GM15510 (cell line): ENCODE data around the gene SOX5.

Source experiments
- POLR2A ChIP-seq: IDR thresholded peaks from 3 replicates; pipeline ENCODE4 v1.6.1; 2011; ENCODE audit warnings: borderline replicate concordance; ENCODE audit not compliant: insufficient read length; ENCODE audit errors: extremely low read depth

SOX5 gene

DNA sequence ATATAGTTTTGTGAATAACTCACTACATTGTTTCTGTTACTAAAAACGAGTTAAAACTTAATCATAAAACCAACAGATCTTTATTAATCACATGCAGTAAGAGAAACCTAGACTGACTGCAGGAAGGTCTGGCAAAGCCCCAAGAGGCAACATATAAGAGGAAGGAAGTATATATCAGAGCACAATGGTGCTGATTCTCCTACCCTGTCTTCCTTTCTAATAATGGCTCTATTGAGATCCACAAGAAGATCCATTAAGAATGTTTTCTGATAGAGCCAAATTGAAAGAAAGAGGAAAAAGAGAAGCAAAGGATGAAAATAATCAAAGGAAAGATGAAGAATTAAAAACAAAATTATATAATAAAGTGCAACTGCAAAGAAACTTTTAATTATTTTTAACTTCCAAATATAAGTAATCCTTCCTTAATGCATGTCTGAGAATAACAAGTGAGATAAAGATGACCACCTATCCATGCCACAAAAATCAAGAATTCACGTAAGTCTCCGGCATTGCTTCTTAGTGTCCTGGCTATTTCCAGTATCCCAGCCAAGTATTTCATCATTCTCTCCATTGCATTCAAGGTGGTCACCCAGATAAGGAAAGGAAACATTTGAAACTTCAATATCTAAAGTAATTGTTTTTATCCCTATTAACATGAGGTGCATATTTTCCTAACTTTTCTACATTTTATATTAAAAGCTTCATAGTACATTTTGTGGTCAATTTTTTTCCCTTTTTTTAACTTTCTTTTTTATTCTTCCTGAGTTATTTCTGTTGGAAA, 62.2 kb downstream of the SOX5 start:
- no peak for TF ChIP-seq POLR2A

DNA sequence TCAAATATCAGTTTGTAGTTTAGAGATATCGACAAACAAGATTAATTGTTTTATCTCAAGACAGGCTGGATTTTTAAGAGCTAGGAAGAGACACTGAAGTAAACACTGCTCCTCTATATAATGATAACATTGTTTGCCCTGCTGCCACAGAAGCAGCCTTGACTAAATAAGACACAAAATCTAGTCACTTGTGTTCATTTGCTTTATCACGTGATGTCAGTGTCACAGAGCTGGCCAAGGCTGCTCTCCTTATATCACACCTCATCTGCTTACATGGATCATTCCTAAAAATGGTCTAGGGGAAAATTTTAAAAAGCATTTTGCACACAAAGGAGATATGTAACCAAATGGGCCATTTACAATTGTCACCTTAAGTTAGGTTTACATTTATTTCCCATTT, 64.1 kb downstream of the SOX5 start:
- TF ChIP-seq POLR2A, result no peak

DNA sequence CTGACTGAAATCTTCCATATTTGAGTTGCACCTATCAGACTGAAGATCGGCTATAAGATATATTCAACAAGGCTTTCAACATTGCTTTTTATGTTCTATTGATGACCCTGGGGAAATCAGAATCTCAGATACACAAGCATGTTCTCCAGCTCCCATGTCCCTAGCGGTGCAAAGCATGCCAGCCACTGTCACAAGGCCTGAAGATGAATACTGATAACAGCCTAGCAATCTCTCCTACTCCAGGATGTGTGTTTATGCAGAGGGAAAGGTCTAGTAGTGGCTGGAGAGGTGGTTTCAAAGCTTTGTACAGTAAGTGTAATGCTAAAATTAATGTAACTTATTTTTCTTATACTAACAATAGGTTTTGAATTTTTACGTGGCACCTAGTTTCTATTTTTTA, 64.6 kb downstream of the SOX5 start:
- TF ChIP-seq POLR2A, result no peak

DNA sequence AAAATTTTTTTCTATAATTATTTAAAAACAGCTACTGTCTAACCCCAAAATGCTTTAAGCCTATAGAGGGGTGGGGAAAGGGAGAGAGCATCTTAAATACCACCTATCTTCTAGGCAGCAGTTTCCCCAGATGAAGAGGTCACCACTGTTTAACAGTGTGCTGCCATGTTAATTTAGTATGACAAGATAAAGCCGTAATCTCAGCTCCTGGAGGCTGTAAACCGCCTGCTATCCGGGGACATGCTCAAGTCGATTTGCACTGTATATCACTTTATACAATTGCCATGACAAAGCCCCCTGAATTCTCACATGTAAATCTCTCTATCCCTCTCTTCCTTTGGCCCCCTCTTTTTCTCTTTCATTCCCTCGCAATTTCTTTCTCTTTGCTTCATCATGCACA, 68.5 kb downstream of the SOX5 start:
- no peak for TF ChIP-seq POLR2A

DNA sequence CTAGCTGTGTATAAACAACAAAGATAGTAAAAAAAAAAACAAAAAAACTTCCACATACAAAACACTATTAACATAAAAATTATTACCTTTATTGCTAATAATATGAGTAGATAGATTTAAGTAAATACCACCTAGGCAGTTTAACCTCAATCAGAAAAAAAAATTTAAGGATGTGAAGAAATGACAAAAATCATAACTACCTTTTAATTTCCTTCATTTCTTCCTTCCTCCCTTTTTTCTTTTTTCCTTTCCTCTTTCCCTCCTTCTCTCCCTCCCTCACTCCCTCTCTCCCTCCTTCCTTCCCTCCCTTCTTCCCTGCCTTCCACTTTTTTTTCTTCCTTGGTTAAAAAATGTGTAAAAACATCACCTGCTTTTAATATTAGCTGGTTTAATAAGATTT, 81.7 kb downstream of the SOX5 start:
- no peak for TF ChIP-seq POLR2A

DNA sequence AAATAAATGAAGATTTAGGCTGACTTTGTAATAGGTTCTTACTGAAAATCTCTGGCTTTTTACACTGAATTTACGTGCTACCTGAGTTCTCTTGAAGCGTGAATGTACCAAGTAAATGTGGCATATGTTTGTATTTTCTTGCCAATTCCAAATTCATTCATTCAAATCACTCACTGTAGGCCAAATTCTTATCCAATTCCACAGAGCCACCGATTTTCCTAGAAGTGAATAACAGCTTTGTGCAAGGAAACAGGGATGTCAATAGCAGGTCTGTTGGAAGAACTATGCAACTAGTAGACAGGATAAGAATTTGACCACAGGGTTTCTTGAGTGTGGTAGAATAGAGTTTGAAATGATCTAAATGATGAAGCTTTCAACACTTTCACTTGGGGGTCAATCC, 86.8 kb downstream of the SOX5 start:
- no peak for TF ChIP-seq POLR2A

DNA sequence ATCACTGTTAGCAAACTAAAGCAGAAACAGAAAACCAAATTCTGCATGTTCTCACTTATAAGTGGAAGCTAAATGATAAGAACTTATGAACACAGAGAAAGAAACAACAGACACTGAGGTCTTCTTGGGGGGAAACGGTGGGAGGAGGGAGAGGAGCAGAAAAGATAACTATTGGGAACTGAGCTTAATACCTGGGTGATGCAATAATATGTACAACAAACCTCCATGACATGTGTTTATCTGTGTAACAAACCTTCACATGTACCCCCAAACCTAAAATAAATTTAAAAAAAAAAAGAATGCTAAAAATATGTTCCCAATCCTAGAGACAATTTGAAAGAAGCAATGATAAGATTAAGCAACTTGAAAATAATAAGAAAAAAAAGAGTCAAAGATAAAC, 89.5 kb downstream of the SOX5 start:
- no peak for TF ChIP-seq POLR2A

DNA sequence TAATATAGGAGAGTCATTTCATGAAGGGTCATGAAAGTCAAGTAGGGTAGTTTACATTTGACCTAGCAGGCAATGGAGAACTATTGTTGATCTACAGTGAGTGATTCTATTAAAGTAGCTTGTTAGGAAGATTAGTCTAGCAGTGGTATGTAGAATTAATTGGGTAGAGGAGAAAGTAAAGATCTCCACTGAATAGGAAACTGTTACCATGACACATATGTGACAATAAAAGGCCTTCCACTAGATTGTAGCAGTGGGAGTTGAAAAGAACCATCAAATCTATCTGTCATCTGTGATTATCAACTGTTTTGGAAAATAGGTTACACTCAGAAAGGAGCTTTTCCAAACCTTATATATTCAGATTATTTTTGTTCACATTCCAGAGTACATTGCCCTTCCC, 92.3 kb downstream of the SOX5 start:
- TF ChIP-seq POLR2A, result no peak

DNA sequence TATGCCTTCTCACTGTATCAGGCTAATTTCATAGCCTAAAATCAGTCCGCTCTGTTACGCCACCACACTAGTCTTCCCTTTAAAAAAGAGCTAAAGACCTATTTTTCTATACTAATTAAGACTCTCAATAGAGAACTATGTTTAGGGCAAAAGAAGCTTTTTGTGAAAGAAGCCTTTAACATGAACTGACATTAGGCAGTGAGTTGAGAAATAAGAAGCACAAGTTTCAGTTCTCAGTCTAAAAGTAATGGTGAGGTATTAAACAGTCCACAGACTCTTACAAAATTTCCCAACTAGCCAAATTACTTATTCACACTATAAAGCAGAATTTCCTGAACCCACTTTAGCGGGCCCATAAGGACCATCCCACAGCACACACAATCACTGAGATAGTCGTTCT, 93.7 kb downstream of the SOX5 start:
- TF ChIP-seq POLR2A, result no peak

DNA sequence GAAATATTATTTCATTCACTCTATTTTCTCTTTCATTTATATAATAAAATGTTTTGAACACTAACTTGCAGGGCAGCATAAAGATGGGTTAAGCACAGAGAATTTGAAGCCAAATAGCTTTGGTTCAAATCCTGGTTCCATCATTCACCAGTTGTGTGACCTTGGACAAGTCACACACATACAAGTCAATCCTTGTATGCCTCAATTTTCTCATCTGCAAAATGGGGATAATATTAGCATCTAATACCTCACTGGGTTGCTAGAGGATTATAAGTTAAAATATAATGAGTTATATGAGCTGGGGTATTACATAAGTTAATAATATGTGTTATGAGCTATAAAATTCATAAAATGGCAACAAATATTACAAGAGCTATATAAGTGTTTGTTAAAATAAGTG, 94.9 kb downstream of the SOX5 start:
- no peak for TF ChIP-seq POLR2A

DNA sequence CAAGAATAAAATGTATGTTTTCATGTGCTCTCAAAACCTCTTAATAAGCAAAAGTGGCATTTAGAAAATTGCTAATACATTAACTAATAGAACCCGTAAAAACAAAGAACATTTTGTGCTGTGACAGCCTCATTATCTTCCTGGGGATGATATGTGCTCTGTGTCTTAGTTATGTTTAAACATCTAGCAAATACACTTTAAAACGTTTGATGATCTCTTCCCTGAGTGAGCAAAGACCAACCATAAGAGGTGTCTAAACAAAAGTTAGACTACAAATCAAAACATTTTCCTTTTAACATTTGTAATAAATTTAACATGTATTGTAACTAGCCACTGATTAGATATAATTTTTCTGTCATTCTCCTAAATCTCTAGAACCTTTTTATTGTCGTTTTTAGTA, 95.8 kb downstream of the SOX5 start:
- no peak for TF ChIP-seq POLR2A

DNA sequence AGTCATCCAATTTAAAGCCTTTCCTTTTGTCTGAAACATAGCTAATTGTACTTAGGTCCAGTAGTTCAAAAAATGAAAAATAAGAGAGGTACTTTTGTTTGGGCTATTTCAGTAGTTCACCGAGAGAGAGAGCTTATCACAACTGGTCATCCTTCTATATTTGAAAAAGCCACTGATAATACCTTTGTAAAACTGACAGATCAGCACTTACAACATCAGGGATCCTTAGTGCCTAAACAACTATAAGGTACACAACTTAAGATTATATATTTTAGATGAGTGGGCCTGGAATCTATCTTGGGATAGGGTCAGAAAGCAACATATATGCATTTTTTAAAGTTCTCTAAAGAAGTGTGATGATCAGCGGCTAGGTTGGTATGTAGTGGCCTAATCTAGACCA, 97.9 kb downstream of the SOX5 start:
- no peak for TF ChIP-seq POLR2A

DNA sequence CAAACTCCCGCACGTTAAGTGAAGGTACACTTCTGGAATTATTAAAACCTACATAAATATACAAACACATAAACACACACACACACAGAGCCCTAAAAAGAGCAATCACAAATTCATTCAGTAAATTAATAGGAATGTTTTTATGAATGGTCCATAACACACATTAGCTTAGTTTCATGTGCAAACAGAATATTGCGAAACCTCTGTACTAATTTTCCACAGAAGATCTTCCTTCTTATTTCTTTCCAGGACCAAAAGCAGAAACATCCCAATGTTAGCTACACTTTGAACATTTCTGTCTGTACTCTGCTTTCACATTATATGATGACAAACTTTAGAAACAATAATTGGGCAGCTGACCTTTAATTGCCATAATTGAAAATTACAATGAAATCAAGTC, 101.6 kb downstream of the SOX5 start:
- no peak for TF ChIP-seq POLR2A

DNA sequence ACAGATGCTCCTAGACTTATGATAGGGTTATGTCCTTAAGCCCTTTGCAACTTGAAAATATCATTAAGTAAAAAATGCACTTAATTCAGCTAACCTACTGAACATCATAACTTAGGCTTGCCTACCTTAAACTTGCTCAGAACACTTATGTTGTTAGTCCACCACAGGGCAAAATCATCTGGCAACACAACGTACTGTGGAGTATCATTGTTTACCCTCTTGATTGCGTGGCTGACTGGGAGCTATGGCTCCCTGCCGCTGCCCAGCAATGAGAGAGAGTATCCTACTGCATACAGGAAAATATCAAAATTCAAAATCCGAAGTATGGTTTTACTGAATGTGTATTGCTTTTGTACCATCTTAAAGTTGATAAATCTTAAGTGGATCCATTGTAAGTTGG, 105.5 kb downstream of the SOX5 start:
- no peak for TF ChIP-seq POLR2A

DNA sequence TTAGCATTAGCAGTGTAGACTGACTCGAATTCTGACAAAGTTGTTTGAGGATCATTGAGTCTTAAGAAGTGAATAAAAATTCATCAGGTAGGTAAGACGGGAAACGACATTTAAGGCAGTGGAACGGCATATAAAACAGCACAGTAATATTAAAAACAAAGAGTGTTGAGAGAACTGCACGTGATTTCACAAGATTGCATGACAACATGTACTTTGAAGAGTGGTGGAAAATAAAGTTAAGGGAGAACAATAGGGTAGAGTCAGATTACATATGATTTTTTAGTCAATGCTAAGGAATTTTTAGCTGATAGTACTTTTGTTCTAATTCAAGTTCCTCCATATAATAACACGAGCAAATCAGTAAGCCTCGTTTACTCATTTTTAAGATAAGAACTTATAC, 115.4 kb downstream of the SOX5 start:
- no peak for TF ChIP-seq POLR2A

DNA sequence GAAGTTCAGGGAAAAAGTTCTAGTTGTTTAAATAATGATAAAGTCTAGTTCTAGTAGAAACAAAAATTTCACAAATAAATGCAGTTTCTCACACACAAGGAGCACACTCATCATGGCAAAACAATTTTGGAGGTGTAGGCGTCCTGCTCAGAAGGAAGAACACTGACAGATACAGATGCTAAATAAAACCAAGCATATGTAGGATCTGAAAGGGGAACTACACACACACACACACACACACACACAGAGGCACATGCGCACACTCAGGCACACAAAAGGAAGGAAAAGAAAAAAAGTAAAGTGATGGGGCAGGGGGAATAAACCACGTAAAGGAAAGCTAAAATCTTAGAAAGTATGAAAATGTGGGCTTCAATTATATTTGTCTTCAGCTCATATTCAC, 117.7 kb downstream of the SOX5 start:
- TF ChIP-seq POLR2A, result no peak

DNA sequence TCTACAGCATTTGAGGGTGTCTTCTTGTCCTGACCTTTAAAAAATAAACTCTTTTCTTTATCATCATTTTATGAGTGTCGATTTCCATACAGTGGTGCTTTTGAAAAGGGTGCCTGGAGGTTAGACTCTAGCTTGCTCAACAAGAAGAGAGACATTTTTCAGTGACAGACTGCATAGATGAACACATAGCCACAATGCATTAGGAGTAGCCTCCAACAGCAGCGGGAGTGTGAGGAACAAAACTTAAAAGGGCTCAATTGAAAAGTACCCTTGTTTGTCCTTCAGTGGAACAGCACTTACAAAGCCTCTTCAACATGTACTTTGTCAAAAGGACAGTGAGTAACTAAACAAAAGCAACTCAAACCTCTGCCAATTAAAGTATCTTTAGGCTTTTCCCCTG, 119.3 kb downstream of the SOX5 start:
- no peak for TF ChIP-seq POLR2A
